Naive B cell (primary cell): ENCODE results near the gene PARS2. TPM values are rescaled to one million over a fixed set of nuclear protein-coding genes. Genes with fewer than 3 reads are reported as not detected.
A peak's percentile ranks its signal among the peaks of the same experiment; 100 is the strongest.

Source experiments
- ATAC-seq, 2 donors: fragments of 150-1000 bp; cut with Tn5 transposase; 2 replicates each; pipeline ENCODE4 v1.10.0; 2021; ENCODE audit warnings: low read depth in 2 of 2, mild to moderate bottlenecking in 2 of 2, moderate library complexity in 2 of 2
- DNase-seq: peaks from one replicate; pipeline ENCODE4 v3.0.0; 2022
- H3K27ac Mint-ChIP-seq, 6 donors: one replicate each; pipeline ENCODE4 v1.8.0; 2020 to 2022; ENCODE audit warnings: mild to moderate bottlenecking in 6 of 6, mixed read lengths in 6 of 6, moderate library complexity in 5 of 6, inconsistent platforms in 2 of 6
- H3K27me3 Mint-ChIP-seq, 3 donors: one replicate each; pipeline ENCODE4 v1.8.0; 2021 to 2022; ENCODE audit warnings: mixed read lengths in 3 of 3, mild to moderate bottlenecking in 1 of 3
- H3K36me3 Mint-ChIP-seq, 2 donors: one replicate each; pipeline ENCODE4 v1.8.0; 2020 to 2022; ENCODE audit warnings: mixed read lengths in 2 of 2, inconsistent platforms in 1 of 2, mild to moderate bottlenecking in 1 of 2
- H3K4me1 Mint-ChIP-seq, 3 donors: one replicate each; pipeline ENCODE4 v1.8.0; 2020 to 2022; ENCODE audit warnings: mixed read lengths in 3 of 3, inconsistent platforms in 1 of 3, mild to moderate bottlenecking in 1 of 3, moderate library complexity in 1 of 3
- H3K4me3 Mint-ChIP-seq, 8 donors: one replicate each; pipeline ENCODE4 v1.8.0; 2020 to 2022; ENCODE audit warnings: mild to moderate bottlenecking in 8 of 8, mixed read lengths in 8 of 8, moderate library complexity in 8 of 8, inconsistent platforms in 2 of 8
- H3K9me3 Mint-ChIP-seq, 7 donors: one replicate each; pipeline ENCODE4 v1.8.0; 2020 to 2022; ENCODE audit warnings: mixed read lengths in 7 of 7, mild to moderate bottlenecking in 5 of 7, inconsistent platforms in 2 of 7, moderate library complexity in 1 of 7
- polyA plus RNA-seq, 6 donors: library from polyadenylated mRNA; unstranded; fragments of 300-500 nt; fragmentation: Illumina TruSeq; gene quantifications; one replicate each; pipeline ENCODE4 v1.2.3, GENCODE V29; 2021; ENCODE audit warnings: low read depth in 6 of 6

The PARS2 gene
- polyA plus RNA-seq, 6 donors from 2014 or later: 1.9 to 3.7 (median 3.3) TPM; not detected in 1

DNA sequence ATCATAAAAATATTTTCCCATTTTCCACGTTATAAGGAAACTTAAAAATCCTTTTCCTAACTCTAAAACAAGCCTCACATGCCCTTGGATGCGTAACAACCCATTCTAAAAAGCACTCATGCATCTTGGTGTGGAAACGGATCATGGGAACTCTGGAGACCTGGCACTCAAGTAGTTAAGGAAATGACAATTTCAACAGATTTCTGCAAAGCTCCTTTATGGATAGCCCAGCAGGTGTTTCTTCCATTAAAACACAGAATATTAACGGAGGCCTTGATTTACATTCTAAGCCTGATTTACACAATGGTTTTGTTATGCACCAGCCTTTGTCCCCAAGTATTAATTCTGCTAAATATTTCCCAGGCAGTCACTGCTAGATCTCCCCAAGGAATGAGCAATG, 12.9 kb downstream of the PARS2 start:
- Mint-ChIP-seq H3K9me3 (no peaks in the 10 kb centered on the region), H3K36me3 (no peaks in the 10 kb centered on the region), H3K27ac (no peak overlapping the region), H3K27me3 (no peaks in the 10 kb centered on the region), H3K4me3 (no peak overlapping the region), H3K4me1 (no peaks in the 10 kb centered on the region)
- ATAC-seq: no peak
- DNase-seq: no peak

DNA sequence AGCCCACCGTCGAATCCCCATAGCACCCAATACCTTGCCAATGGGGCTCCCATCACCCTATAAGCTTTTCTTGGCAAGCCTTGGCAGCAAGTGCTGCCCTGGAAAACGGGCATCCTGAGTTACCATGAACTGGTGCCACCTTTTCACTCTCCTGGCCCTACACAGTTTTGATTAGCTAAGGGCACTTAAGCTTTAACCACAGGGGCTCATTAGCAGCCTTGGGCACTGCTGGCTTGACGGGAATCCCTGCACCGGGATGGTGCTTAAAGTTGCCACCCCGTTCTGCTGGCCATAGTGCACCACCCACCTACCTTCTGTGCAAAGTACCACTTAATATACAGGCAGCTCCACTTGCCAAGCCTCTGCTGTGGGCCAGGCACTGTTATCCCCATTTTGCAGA, 13.7 kb downstream of the PARS2 start:
- Mint-ChIP-seq H3K9me3 (no peaks in the 10 kb centered on the region), H3K4me1 (no peaks in the 10 kb centered on the region), H3K27me3 (no peaks in the 10 kb centered on the region), H3K27ac (peak overlapping the region in 1 of 6 donors; percentile 28), H3K4me3 (no peak overlapping the region), H3K36me3 (no peaks in the 10 kb centered on the region)
- ATAC-seq (no peak), DNase-seq (no peak)

DNA sequence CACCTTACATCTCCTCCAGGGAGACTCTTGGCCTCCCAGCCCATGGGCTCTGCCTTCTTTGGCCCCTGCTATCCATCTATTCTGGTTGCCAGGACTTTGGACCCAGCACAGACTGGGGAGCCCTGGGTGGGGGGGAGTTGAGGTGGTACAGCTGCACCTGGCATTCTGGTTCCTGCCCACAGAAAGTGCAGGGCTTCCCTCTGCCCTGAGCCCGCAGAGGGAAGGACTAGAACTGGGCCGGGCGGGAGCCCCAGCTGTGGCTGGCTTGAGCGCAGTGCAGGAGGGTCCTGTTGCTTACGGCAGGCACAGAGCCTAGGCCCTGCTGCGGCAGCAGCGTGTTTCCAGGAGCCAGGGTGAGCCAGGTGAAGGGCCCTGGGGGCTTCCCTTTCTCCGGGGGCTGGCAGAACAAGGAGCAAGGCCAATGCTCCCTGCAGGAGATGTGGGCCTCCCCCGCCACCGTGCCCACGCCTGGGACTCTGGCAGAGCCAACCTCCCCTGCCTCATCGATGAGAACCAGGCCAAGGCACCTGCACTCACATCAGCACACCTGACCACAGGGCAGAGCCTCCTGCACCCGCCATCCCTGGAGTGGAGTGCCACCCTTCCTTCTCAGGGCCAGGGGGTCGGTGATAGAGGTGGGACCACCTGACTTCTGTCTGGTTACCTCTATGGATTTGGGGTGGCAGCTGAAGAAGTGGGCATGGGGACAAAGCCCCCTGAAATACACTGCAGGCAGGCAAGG, 16.1 kb downstream of the PARS2 start:
- H3K27ac Mint-ChIP-seq: no peak overlapping the region
- no peak overlapping the region for H3K4me3 Mint-ChIP-seq
- DNase-seq: no peak
- H3K9me3 Mint-ChIP-seq: no peaks in the 10 kb centered on the region
- no peak for ATAC-seq
- H3K36me3 Mint-ChIP-seq: no peaks in the 10 kb centered on the region
- peaks cover 0 to 4% (median 0%) of the 10 kb centered on the region in 3 donors for H3K4me1 Mint-ChIP-seq
- H3K27me3 Mint-ChIP-seq: no peaks in the 10 kb centered on the region

DNA sequence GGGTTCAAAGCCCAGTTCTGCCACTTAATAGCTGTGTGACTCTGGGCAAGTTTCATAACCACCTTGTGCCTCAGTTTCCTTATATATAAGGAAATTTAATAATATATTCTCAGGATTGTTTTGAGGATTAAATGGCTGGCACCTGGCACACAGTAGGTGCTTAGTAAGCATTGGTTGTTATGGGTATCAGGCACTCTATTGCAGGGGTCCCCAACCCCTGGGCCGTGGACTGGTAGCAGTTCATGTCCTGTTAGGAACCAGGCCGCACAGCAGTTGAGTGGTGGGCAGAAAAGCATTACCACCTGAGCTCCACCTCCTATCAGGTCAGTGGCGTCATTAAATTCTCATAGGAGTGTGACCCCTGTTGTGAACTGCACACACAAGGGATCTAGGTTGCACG, 18.5 kb downstream of the PARS2 start:
- ATAC-seq (no peak), DNase-seq (no peak)
- Mint-ChIP-seq H3K4me3 (no peak overlapping the region), H3K27ac (no peak overlapping the region), H3K9me3 (no peaks in the 10 kb centered on the region), H3K4me1 (peaks cover 0 to 4% (median 0%) of the 10 kb centered on the region in 3 donors), H3K27me3 (no peaks in the 10 kb centered on the region), H3K36me3 (peaks cover 11 to 13% of the 10 kb centered on the region in 2 donors)

DNA sequence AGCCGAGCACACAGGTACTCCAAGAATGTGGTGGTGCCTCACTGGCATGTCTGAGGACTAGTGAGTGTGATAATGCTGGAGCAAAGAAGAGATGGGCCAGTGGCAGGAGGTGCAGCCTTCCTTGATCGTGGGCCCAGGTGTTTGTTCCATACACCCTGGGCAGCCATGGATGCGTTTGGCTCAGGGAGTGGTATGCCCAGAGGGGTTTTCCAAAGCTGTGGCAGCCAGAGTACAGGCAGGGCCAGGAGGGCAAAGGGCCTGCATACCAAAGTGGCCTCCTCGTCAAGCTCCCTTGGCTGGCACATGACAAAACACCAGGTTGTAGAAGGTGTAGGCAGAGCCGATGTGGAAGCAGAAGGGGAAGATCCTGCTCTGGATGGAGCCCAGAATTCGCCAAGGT, 19.0 kb downstream of the PARS2 start:
- ATAC-seq (no peak), DNase-seq (no peak)
- Mint-ChIP-seq H3K4me1 (peaks cover 0 to 4% (median 0%) of the 10 kb centered on the region in 3 donors), H3K36me3 (peaks cover 11 to 13% of the 10 kb centered on the region in 2 donors), H3K9me3 (no peaks in the 10 kb centered on the region), H3K4me3 (no peak overlapping the region), H3K27ac (no peak overlapping the region), H3K27me3 (no peaks in the 10 kb centered on the region)

DNA sequence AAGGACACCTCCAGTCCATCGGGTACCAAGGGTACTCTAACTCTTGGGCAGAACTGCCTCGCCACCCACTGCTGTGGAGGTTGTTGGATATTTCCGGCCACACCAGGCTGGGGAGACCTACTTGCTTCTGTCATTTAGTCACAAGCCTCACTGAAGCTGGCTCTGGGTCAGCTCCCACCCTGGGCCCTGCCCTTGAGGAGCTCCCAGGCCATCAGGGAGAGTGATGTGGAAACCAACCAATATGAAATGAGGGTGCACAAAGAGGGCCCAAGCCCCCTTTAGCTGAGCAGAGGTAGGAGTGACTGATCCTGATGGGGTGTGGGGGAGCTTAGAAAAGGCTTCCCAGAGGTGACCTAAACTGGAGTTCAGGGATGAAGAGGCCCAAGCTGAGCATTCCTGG, 19.6 kb downstream of the PARS2 start:
- no peak for ATAC-seq

DNA sequence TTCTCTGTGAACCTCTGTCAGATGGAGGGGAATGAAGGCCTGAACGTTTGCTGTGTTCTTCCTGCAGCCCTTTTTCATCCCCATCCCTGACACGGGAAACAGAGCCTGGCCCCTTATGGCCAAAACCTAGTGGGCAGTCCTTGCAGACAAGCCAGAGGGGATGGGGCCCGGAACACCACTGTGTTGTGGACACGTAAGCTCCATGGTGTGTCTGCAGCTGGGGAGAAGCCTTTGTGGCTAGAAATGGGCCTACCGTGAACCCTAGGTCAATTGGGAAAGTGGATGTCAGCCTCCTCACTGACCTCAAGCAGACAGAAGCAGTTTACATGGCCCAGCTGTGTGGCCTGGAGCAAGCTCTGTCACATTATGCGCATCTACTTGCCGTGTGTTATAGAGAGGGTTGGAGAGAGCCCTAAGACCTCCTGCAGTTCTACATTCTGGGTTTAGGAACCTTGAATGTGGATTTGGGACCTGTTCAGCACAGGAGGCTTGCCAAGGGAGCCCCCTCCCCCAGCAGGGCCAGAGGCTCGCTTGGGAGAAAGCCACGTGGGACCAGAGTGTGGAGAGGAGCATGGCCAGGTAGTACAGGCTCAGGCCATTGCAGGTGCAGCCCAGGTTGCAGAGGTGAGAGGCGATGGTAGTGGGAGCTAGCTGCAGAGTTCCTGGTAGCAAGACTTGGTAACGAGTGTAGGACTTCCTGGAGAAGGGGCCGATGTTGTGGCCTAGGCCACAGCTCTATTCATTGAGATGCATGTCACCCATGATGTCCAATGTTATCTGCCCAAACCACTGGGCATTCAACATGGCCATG, 20.7 kb downstream of the PARS2 start:
- Mint-ChIP-seq H3K9me3 (no peaks in the 10 kb centered on the region), H3K27ac (no peak overlapping the region), H3K4me1 (peaks cover 0 to 4% (median 0%) of the 10 kb centered on the region in 3 donors), H3K27me3 (no peaks in the 10 kb centered on the region), H3K36me3 (peaks cover 11 to 13% of the 10 kb centered on the region in 2 donors), H3K4me3 (no peak overlapping the region)
- no peak for ATAC-seq
- DNase-seq: no peak

More for the DNA sequence above, 19.6 kb downstream of the PARS2 start:
- H3K36me3 Mint-ChIP-seq: peaks cover 11 to 13% of the 10 kb centered on the region in 2 donors
- no peaks in the 10 kb centered on the region for H3K27me3 Mint-ChIP-seq
- peaks cover 0 to 4% (median 0%) of the 10 kb centered on the region in 3 donors for H3K4me1 Mint-ChIP-seq
- H3K4me3 Mint-ChIP-seq: no peak overlapping the region
- no peaks in the 10 kb centered on the region for H3K9me3 Mint-ChIP-seq
- no peak for DNase-seq
- no peak overlapping the region for H3K27ac Mint-ChIP-seq

DNA sequence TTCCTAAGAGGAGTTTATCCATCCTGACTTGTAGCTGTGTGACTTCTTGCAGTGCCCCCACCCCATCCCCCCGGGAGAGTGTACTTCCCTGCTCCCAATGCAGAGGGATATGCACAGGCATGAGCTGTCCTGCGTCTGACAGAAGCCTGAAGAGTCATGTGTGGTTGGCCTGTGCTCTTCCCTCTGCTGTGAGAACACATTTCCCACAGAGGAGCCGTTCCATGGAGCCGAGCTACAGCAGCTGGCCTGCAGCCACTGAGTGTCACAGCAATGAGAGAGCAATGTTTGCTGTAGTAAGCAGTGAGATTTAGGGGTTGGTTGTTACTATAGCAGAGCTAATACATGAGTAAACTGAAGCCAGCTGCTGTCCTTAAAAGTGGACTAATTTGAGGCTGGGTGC, 22.0 kb downstream of the PARS2 start:
- Mint-ChIP-seq H3K27ac (no peak overlapping the region), H3K4me3 (no peak overlapping the region), H3K36me3 (peaks cover 20 to 23% of the 10 kb centered on the region in 2 donors), H3K9me3 (no peaks in the 10 kb centered on the region), H3K27me3 (no peaks in the 10 kb centered on the region), H3K4me1 (peaks cover 0 to 4% (median 0%) of the 10 kb centered on the region in 3 donors)
- no peak for ATAC-seq
- no peak for DNase-seq

DNA sequence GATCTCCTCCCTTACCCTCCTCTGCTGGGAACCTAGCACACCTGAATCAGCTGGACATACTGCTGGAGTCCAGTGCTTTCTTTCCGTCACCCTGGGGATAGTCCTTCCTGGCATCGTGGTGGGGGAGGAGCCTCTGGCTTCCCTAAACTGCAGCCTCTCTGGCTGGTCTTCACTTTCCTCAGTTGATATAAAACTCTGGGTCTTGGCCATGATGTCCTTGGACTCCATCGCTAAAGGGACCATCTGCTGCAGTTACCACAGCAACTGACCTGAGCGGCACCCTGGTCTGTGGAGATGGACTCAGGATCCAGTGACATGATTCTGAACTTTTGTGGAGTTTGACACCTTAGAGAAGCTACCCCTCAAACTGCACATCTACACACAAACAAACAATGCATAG, 22.8 kb downstream of the PARS2 start:
- H3K36me3 Mint-ChIP-seq: peaks cover 27 to 31% of the 10 kb centered on the region in 2 donors
- H3K9me3 Mint-ChIP-seq: no peaks in the 10 kb centered on the region
- ATAC-seq: no peak
- DNase-seq: no peak
- H3K27ac Mint-ChIP-seq: no peak overlapping the region
- H3K27me3 Mint-ChIP-seq: no peaks in the 10 kb centered on the region
- peaks cover 0 to 9% (median 3%) of the 10 kb centered on the region in 3 donors for H3K4me1 Mint-ChIP-seq
- peak overlapping the region in 1 of 8 donors; percentile 23 for H3K4me3 Mint-ChIP-seq

DNA sequence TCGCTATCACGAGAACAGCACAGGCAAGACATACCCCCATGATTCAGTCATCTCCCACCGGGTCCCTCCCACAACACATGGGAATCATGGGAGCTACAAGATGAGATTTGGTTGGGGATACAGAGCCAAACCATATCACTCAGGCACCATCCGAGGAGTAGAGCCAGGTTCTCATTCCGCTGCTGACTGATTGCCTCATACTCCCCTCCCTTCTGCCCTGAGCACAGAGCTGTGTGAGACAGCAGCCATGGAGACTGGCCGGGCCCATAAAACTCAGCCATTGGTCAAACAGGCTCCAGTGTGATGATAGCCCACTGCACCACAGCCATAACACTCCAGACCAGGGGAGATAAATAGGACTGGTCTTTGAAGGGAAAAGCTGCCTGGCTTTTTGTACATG, 26.1 kb downstream of the PARS2 start:
- no peak for ATAC-seq
- H3K36me3 Mint-ChIP-seq: peaks cover 28 to 32% of the 10 kb centered on the region in 2 donors
- H3K4me1 Mint-ChIP-seq: peaks cover 0 to 4% (median 3%) of the 10 kb centered on the region in 3 donors
- DNase-seq: no peak
- H3K9me3 Mint-ChIP-seq: no peaks in the 10 kb centered on the region
- H3K27me3 Mint-ChIP-seq: no peaks in the 10 kb centered on the region
- H3K4me3 Mint-ChIP-seq: no peak overlapping the region
- H3K27ac Mint-ChIP-seq: peak overlapping the region in 1 of 6 donors; percentile 28

DNA sequence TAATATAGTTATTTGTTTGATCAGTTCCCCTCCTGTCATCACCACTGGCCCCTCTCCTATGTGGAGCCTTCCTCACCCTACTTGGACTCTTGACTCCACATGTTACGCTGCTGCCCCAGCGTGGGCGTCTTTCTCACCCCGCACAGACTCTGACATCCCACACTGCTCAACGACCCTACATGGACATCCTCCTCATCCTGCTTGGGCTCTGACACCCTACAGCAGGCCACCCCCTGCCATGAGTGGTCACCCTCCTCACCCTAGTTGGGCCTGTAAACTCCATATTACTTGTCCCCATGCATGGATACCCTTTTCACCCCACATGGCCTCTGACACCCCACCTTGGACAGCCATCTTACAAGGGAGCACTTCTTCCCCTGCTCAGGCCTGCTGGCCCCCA, 27.6 kb downstream of the PARS2 start:
- DNase-seq (no peak), ATAC-seq (no peak)
- H3K36me3 Mint-ChIP-seq: peaks cover 22 to 25% of the 10 kb centered on the region in 2 donors
- no peaks in the 10 kb centered on the region for H3K9me3 Mint-ChIP-seq
- H3K27ac Mint-ChIP-seq: peak overlapping the region in 2 of 6 donors; percentile 21 to 84
- no peaks in the 10 kb centered on the region for H3K27me3 Mint-ChIP-seq
- peaks cover 0 to 4% (median 3%) of the 10 kb centered on the region in 3 donors for H3K4me1 Mint-ChIP-seq
- no peak overlapping the region for H3K4me3 Mint-ChIP-seq

DNA sequence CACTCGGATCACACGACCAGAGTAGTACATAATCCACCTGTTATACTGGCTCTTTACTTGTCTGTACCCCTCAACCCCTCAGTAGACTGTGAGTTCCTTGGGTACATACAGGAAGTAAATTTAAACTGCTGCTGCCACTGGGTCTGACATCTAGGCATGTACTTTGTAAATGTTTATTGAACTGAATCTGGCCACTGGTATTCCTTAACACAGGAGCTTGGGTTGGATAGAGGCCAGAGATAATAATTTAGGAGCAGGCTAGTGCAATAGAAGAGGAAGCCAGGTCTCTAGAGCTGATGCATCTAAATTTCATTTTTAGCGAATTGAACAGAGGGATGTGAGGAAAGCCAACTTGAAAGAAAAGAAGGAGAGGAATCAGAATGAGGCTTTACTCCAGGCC, 36.3 kb downstream of the PARS2 start:
- DNase-seq: no peak
- no peaks in the 10 kb centered on the region for H3K27me3 Mint-ChIP-seq
- H3K9me3 Mint-ChIP-seq: peaks cover 3 to 15% (median 8%) of the 10 kb centered on the region in 7 donors
- peaks cover 50 to 53% of the 10 kb centered on the region in 2 donors for H3K36me3 Mint-ChIP-seq
- H3K4me1 Mint-ChIP-seq: peaks cover 0 to 5% (median 0%) of the 10 kb centered on the region in 3 donors
- H3K27ac Mint-ChIP-seq: peak overlapping the region in 2 of 6 donors; percentile 32 to 55
- ATAC-seq: no peak
- no peak overlapping the region for H3K4me3 Mint-ChIP-seq

DNA sequence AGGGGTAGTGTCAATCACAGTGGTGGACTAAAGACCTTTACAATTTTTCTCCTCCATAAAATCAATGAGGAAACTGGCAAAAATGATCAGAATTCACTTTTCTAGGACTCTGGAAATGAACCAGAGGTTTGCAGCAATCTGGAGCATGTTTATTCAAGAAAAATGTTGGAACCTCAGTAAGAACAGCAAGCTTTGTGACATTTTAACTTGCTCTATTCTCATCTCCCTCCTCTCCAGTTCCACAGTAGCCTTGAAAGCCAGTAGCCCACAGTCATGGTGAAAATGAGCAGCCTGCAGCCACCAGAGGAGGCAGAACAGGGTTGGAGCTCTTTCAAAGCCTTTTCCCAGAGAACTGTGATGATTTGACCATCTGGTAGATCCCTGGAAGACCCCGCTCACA, 39.6 kb downstream of the PARS2 start:
- Mint-ChIP-seq H3K27ac (no peak overlapping the region), H3K4me3 (no peak overlapping the region), H3K4me1 (no peaks in the 10 kb centered on the region), H3K9me3 (peaks cover 3 to 15% (median 8%) of the 10 kb centered on the region in 7 donors), H3K27me3 (no peaks in the 10 kb centered on the region), H3K36me3 (peaks cover 40 to 43% of the 10 kb centered on the region in 2 donors)
- ATAC-seq: no peak
- DNase-seq: no peak

DNA sequence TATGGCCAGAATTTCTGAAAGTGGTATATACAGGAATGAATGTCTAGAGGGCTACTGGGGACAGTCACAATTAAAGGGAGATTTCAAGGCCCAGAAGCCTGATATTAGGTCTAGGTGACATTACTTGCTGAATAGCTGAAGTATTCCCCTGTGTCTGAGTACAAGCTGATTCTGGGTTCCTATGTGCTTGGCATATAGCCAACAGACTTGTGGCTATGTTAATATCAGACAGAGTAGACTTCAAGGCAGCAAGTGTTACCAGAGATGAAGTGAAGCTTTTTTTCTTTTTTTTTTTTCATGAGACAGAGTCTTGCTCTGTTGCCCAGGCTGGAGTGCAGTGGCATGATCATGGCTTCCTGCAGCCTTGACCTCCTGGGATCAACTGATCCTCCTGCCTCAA, 40.3 kb downstream of the PARS2 start:
- Mint-ChIP-seq H3K36me3 (peaks cover 43 to 45% of the 10 kb centered on the region in 2 donors), H3K4me1 (peaks cover 0 to 6% (median 3%) of the 10 kb centered on the region in 3 donors), H3K9me3 (peaks cover 3 to 15% (median 8%) of the 10 kb centered on the region in 7 donors)

More for the DNA sequence above, 40.3 kb downstream of the PARS2 start:
- ATAC-seq (no peak), DNase-seq (no peak)
- H3K27ac Mint-ChIP-seq: peak overlapping the region in 1 of 6 donors; percentile 14
- H3K27me3 Mint-ChIP-seq: no peaks in the 10 kb centered on the region
- no peak overlapping the region for H3K4me3 Mint-ChIP-seq
